Gastroesophageal sphincter (tissue), 3 donors: ENCODE data around the gene MTHFD1L.
"Not testable (repeated sequence)": the region's sequence is repeated elsewhere in the genome, so short reads cannot be mapped to it uniquely, and the experiment has no call there.

Experiments used
- EP300 ChIP-seq: sonication (generic); formaldehyde crosslinking; IDR thresholded peaks from one replicate; pipeline ENCODE4 v1.6.1; 2017; ENCODE audit warnings: antibody characterized with exemption, mild to moderate bottlenecking
- POLR2A ChIP-seq, 2 donors: fragments of 450-650 bp; IDR thresholded peaks; one replicate each; pipeline ENCODE4 v1.6.1; 2017; ENCODE audit warnings: antibody characterized with exemption in 2 of 2, mild to moderate bottlenecking in 2 of 2, moderate library complexity in 1 of 2
- TF ChIP-seq, protein P1 (sequence below), 4 experiments: fragments of 200-600 bp in 2 of 4; fragments of 450-650 bp in 2 of 4; sonication (generic) in 1 of 4; IDR thresholded peaks; one replicate each; pipeline ENCODE4 v1.5.1; 2017 to 2019; ENCODE audit warnings: antibody characterized with exemption in 4 of 4, mild to moderate bottlenecking in 2 of 4, moderate library complexity in 2 of 4

DNA sequence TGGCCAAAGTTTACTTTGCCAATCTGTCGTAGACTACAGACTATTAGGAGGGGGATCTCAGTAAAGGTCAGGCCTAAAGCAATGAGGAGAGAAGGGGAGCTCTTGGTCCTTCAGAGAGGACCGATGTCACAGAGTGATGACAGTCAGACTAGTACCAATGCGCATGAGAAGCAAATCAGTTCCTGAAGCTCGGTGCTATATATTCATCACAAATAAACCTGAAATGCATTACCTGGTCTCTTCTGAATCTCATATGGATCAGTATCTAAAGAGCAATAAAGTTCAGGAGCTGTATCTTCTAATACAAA is 260.9 kb downstream of the MTHFD1L start:
- TF ChIP-seq, protein P1, sequence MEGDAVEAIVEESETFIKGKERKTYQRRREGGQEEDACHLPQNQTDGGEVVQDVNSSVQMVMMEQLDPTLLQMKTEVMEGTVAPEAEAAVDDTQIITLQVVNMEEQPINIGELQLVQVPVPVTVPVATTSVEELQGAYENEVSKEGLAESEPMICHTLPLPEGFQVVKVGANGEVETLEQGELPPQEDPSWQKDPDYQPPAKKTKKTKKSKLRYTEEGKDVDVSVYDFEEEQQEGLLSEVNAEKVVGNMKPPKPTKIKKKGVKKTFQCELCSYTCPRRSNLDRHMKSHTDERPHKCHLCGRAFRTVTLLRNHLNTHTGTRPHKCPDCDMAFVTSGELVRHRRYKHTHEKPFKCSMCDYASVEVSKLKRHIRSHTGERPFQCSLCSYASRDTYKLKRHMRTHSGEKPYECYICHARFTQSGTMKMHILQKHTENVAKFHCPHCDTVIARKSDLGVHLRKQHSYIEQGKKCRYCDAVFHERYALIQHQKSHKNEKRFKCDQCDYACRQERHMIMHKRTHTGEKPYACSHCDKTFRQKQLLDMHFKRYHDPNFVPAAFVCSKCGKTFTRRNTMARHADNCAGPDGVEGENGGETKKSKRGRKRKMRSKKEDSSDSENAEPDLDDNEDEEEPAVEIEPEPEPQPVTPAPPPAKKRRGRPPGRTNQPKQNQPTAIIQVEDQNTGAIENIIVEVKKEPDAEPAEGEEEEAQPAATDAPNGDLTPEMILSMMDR (IDR thresholded peaks at IDR 0.05), result not testable (repeated sequence)
- TF ChIP-seq EP300; POLR2A (IDR thresholded peaks at IDR 0.05): not testable (repeated sequence)
